MG63 (cell line): Measurements from ENCODE around the gene ATP10A. TPM values are rescaled to one million over a fixed set of nuclear protein-coding genes. Genes with fewer than 3 reads are reported as not detected.
"Not testable (repeated sequence)": the region's sequence is repeated elsewhere in the genome, so short reads cannot be mapped to it uniquely, and the experiment has no call there.

Experiments
- DNase-seq: peaks from one replicate; pipeline ENCODE4 v3.0.0-alpha.2; 2020
- H3K27me3 ChIP-seq: fragments of 250-450 bp; sonication (Bioruptor Pico); 2 replicates; pipeline ENCODE4 v1.5.1; 2020; ENCODE audit warnings: mild to moderate bottlenecking, moderate library complexity
- H3K36me3 ChIP-seq: fragments of 250-450 bp; sonication (Bioruptor Pico); 2 replicates; pipeline ENCODE4 v1.5.1; 2020; ENCODE audit warnings: mild to moderate bottlenecking, moderate library complexity
- H3K4me3 ChIP-seq: fragments of 250-450 bp; sonication (Bioruptor Pico); 2 replicates; pipeline ENCODE4 v1.5.1; 2020; ENCODE audit warnings: mild to moderate bottlenecking, moderate library complexity
- H3K9me3 ChIP-seq: fragments of 250-450 bp; sonication (Bioruptor Pico); 2 replicates; pipeline ENCODE4 v1.5.1; 2020; ENCODE audit warnings: mild to moderate bottlenecking, moderate library complexity
- total RNA-seq: library from RNA; depleted of rRNA; stranded (reverse); fragments of >200 nt; shearing (Covaris generic); gene quantifications from 2 replicates; pipeline ENCODE4 v1.2.3, GENCODE V29; 2014; ENCODE audit warnings: low replicate concordance

The ATP10A gene
- total RNA-seq, 1 experiment from 2014 or later: 2.1 TPM

DNA sequence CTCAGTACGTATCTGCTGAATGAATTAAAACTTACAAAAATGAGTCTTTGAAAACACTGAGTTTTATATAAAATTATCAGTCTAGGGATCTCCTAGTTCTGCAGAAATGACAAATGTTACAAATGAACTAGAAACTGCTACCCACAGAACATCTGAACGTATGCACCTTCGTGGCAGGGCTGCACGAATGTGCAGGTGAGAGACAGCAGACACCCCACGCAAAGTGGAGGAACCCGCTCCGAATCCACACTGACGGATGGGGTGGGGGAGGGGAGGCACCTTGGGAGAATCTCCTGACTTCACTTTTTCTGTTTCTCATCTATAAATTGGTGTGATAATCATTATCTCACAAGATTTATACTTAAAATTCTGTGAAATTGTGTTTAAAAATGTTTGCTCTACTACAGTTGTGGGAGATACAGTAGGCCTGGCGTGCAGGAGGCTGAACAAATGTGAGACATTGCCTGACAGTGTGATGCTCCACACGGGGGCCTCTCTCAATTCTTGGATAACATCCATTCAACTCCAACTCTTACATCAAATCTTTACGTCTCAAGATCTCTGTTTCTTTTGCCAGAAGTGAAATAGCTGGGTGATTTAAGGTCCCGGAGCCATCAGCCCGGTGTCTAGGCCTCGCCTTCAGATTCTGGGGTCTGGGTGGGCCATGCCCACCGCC lies 86.9 kb downstream of the ATP10A start:
- no peaks in the 10 kb centered on the region for H3K27me3 ChIP-seq
- no peaks in the 10 kb centered on the region for H3K9me3 ChIP-seq
- H3K36me3 ChIP-seq: no peaks in the 10 kb centered on the region
- DNase-seq: no peak
- no peak overlapping the region for H3K4me3 ChIP-seq

GRCh38 chr15:25775317-25775912 lies 87.7 kb downstream of the ATP10A start:
- Histone ChIP-seq H3K36me3 (no peaks in the 10 kb centered on the region), H3K27me3 (no peaks in the 10 kb centered on the region), H3K9me3 (no peaks in the 10 kb centered on the region), H3K4me3 (no peak overlapping the region)
- no peak for DNase-seq

GRCh38 chr15:25774871-25775270 lies 88.3 kb downstream of the ATP10A start:
- Histone ChIP-seq H3K27me3 (no peaks in the 10 kb centered on the region), H3K36me3 (no peaks in the 10 kb centered on the region), H3K9me3 (no peaks in the 10 kb centered on the region), H3K4me3 (no peak overlapping the region)
- no peak for DNase-seq

GRCh38 chr15:25773248-25773647 lies 89.9 kb downstream of the ATP10A start:
- H3K4me3 ChIP-seq: no peak overlapping the region
- H3K9me3 ChIP-seq: no peaks in the 10 kb centered on the region
- no peaks in the 10 kb centered on the region for H3K27me3 ChIP-seq
- H3K36me3 ChIP-seq: no peaks in the 10 kb centered on the region
- DNase-seq: no peak

DNA sequence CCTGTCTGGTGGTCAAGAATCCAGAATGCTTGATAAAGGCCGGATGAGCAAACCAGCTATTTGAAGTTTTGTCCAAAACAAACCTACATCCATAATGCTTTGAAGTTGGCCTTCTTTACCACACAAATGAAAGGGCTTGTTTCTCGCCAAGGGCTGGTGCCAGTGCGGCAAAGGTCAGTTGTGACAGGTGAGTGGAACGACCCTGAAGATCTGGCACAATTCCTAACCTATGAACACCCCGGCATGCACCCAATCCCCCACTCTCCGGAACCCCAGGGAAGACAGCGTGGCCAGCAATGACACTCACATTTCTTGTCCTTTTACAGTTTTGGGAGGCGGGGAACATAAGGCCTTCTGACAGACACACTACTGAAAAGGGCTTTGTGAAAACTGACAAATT lies 90.6 kb downstream of the ATP10A start:
- H3K36me3 ChIP-seq: no peaks in the 10 kb centered on the region
- H3K9me3 ChIP-seq: no peaks in the 10 kb centered on the region
- H3K27me3 ChIP-seq: no peaks in the 10 kb centered on the region
- no peak overlapping the region for H3K4me3 ChIP-seq
- no peak for DNase-seq

DNA sequence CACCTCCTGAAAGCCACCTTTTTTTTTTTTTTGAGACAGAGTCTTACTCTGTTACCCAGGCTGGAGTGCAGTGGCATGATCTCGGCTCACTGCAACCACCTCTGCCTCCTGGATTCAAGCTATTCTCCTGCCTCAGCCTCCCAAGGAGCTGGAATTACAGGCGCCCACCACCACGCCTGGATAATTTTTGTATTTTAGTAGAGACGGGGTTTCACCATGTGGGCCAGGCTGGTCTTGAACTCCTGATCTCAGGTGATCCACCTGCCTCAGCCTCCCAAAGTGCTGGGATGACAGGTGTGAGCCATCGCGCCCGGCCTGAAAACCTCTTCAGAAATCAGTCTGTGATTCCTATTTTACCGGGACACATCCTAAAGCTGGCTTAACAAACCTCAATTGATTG lies 91.4 kb downstream of the ATP10A start:
- not testable (repeated sequence) for H3K27me3 ChIP-seq, H3K9me3 ChIP-seq, DNase-seq, H3K4me3 ChIP-seq, H3K36me3 ChIP-seq

DNA sequence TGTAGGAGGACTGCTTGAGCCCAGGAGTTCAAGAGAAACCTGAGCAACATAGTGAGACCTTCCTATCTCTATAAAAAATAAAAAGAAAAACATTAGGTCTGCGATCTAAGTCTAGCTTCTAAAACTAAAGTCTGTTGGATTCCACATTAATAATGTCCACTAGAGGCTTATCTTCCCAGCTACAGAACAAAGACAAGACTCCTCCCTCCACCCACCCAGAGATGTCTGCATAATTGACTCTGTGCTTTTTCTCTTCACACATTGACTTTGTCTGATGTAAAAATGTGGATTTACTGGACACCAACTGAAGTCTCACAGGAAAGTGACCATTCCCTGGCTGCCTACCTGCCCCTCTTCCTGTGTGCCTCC lies 91.8 kb downstream of the ATP10A start:
- Histone ChIP-seq H3K36me3 (no peaks in the 10 kb centered on the region), H3K9me3 (no peaks in the 10 kb centered on the region), H3K4me3 (no peak overlapping the region), H3K27me3 (no peaks in the 10 kb centered on the region)
- DNase-seq: no peak

GRCh38 chr15:25770618-25771337 lies 92.3 kb downstream of the ATP10A start:
- Histone ChIP-seq H3K27me3 (no peaks in the 10 kb centered on the region), H3K36me3 (no peaks in the 10 kb centered on the region), H3K9me3 (no peaks in the 10 kb centered on the region), H3K4me3 (no peak overlapping the region)
- DNase-seq: no peak

- Histone ChIP-seq H3K27me3 (no peaks in the 10 kb centered on the region), H3K36me3 (no peaks in the 10 kb centered on the region), H3K9me3 (no peaks in the 10 kb centered on the region), H3K4me3 (no peak overlapping the region)
- no peak for DNase-seq
Observed at GRCh38 chr15:25770031-25770430, 93.1 kb downstream of the ATP10A start.

- Histone ChIP-seq H3K36me3 (no peaks in the 10 kb centered on the region), H3K4me3 (no peak overlapping the region), H3K9me3 (no peaks in the 10 kb centered on the region), H3K27me3 (no peaks in the 10 kb centered on the region)
- no peak for DNase-seq
Observed at GRCh38 chr15:25768271-25768670, 94.9 kb downstream of the ATP10A start.

GRCh38 chr15:25767356-25768151 lies 95.6 kb downstream of the ATP10A start:
- Histone ChIP-seq H3K27me3 (no peaks in the 10 kb centered on the region), H3K9me3 (no peaks in the 10 kb centered on the region), H3K36me3 (no peaks in the 10 kb centered on the region), H3K4me3 (no peak overlapping the region)
- DNase-seq: no peak

DNA sequence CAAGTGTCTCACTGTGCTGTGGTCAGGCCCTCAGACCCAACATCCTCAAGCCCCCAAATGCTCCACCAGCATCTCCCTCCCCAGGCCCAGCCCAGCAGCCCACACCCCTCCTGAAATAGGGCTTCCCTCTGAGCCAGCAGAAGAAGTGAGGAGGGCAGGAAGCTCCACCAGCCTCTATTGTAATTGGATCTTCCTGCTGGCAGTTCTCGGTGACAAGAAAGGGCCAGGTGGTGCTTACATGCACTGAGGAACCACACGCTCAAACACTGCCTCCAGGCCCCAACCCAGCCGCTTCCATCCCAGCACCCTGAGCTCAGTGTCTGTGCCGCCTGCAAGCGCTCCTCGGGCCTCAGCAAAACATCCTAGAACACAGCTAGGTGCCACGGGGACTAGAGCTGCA lies 96.7 kb downstream of the ATP10A start:
- H3K36me3 ChIP-seq: no peaks in the 10 kb centered on the region
- DNase-seq: no peak
- no peaks in the 10 kb centered on the region for H3K9me3 ChIP-seq
- H3K4me3 ChIP-seq: no peak overlapping the region
- no peaks in the 10 kb centered on the region for H3K27me3 ChIP-seq

GRCh38 chr15:25764980-25765735 lies 98.0 kb downstream of the ATP10A start:
- no peak for DNase-seq
- no peaks in the 10 kb centered on the region for H3K9me3 ChIP-seq
- H3K36me3 ChIP-seq: no peaks in the 10 kb centered on the region
- H3K27me3 ChIP-seq: no peaks in the 10 kb centered on the region
- no peak overlapping the region for H3K4me3 ChIP-seq

DNA sequence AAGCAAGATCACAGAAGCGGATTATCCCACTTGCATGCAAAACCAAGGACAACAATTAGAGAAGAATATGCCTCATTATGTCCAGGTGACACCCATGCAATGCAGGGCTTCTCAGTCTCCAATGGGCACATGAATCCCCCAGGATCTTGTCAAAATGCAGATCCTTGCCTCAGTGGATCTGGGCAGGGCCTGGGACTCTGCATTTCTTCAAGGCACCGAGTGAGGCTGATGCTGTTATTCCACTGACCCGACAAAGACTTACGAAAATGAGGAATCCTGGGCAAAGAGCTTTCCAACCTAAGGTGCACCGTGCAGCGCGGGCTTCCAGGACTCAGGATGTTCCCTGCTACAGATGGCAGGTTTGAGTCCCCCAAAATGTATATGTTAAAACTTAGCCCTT lies 99.2 kb downstream of the ATP10A start:
- no peak for DNase-seq
- no peaks in the 10 kb centered on the region for H3K36me3 ChIP-seq
- H3K4me3 ChIP-seq: no peak overlapping the region
- H3K27me3 ChIP-seq: no peaks in the 10 kb centered on the region
- no peaks in the 10 kb centered on the region for H3K9me3 ChIP-seq

- Histone ChIP-seq H3K36me3 (no peaks in the 10 kb centered on the region), H3K27me3 (no peaks in the 10 kb centered on the region), H3K4me3 (no peak overlapping the region), H3K9me3 (no peaks in the 10 kb centered on the region)
- DNase-seq: peak; percentile 15
Observed at GRCh38 chr15:25763331-25763751, 99.8 kb downstream of the ATP10A start.

DNA sequence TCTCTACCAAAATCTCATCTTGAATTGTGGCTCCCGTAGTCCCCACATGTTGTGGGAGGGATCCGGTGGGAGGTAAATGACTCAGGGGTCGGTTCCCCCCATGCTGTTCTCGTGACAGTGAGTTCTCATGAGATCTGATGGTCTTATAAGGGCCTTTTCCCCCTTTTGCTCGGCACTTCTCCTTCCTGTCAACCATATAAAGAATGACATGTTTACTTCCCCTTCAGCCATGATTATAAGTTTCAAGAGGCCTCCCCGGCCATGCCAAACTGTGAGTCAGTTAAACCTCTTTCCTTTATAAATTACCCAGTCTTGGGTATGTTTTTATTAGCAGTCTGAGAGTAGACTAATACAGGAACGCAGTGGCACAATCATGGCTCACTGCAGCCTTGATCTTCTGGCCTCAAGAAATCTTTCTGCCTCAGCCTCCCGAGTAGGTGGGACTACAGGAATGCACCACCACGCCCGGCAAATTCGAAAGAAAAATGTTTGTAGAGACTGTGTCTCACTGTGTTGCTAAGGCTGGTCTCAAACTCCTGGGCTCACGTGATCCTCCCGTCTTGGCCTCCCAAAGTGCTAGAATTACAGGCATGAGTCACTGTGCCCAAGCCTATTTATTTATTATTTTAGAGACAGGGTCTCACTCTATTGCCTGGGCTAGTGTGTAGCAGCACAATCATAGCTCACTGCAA lies 101.0 kb downstream of the ATP10A start:
- Histone ChIP-seq H3K4me3 (no peak overlapping the region), H3K36me3 (no peaks in the 10 kb centered on the region), H3K27me3 (no peaks in the 10 kb centered on the region), H3K9me3 (no peaks in the 10 kb centered on the region)
- peak; percentile 47 for DNase-seq
